ENCODE results near the gene ENOX1. TPM values are rescaled to one million over a fixed set of nuclear protein-coding genes. Genes with fewer than 3 reads are reported as not detected.

ENOX1 gene
- total and polyA plus RNA-seq, 4 donors = 0.33 to 7.7 (median 1.1) TPM

DNA sequence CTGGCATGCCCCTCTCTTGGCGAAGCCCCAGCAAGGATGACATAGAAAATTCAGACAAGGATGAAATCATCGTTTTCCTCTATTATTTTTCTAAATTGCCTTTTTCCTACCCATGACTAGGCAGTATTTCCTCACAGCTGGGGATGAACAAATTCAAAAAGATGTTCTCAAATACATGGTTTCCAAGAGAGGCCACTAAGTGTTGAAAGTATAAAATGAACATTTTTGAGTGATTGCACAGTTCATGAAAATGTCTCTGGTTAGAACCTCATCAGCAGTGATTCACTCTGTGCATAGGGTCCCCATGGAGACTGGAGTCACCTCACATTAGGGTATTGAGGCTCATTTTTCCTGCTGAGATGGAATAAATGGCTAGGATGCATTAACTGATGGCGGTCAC is 389.7 kb downstream of the ENOX1 start:
- H3K9ac ChIP-seq (ENCODE audit: insufficient read depth in 1 of 2, low read length in 2 of 2) = no peak overlapping the region
- H3K27ac ChIP-seq (ENCODE audit: low read depth in 1 of 2, low read length in 1 of 2) = no peak overlapping the region
- no peaks in the 10 kb centered on the region for H3K36me3 ChIP-seq (ENCODE audit: control insufficient read depth in 4 of 4, insufficient read depth in 4 of 4, low read length in 4 of 4)
- no peak overlapping the region for H3K4me3 ChIP-seq
- H3K27me3 ChIP-seq (ENCODE audit: control insufficient read depth in 3 of 3, insufficient read depth in 3 of 3, low read length in 2 of 3) = no peaks in the 10 kb centered on the region
- WGBS, 2 donors = 76 to 86% methylated on average over 3 of the region's 3 CpGs
- TF ChIP-seq, protein P1, sequence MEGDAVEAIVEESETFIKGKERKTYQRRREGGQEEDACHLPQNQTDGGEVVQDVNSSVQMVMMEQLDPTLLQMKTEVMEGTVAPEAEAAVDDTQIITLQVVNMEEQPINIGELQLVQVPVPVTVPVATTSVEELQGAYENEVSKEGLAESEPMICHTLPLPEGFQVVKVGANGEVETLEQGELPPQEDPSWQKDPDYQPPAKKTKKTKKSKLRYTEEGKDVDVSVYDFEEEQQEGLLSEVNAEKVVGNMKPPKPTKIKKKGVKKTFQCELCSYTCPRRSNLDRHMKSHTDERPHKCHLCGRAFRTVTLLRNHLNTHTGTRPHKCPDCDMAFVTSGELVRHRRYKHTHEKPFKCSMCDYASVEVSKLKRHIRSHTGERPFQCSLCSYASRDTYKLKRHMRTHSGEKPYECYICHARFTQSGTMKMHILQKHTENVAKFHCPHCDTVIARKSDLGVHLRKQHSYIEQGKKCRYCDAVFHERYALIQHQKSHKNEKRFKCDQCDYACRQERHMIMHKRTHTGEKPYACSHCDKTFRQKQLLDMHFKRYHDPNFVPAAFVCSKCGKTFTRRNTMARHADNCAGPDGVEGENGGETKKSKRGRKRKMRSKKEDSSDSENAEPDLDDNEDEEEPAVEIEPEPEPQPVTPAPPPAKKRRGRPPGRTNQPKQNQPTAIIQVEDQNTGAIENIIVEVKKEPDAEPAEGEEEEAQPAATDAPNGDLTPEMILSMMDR (IDR thresholded peaks at IDR 0.05; ENCODE audit: control extremely low read depth, extremely low read depth) = no peak
- H3K4me1 ChIP-seq (ENCODE audit: control insufficient read depth in 5 of 5, insufficient read depth in 5 of 5, low read length in 5 of 5) = no peaks in the 10 kb centered on the region
- DNase-seq (no peak), ATAC-seq (ENCODE audit: insufficient read depth, low FRiP score) (no peak)
- H3K9me3 ChIP-seq (ENCODE audit: control insufficient read depth in 4 of 4, insufficient read depth in 3 of 4, low read length in 3 of 4) = peaks cover 0 to 2% (median 0%) of the 10 kb centered on the region in 4 donors

DNA sequence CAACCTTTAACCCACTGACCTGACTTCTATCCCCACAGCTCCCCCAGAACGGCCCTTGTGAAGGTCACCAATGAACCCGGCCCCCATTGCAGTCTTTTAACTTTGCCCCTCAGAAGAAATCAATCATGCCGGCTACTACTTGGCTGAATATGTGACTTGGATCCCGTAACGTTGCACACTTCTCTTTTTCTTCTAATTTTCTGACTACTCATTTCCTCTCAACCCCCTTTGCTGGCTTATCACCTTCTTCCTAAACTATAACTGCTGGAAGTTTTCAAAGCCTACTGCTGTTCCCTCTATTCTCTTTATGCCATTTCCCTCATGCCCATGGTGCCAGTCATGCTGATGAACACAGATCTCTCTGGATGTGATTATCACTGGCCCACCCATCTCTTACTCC is 395.7 kb downstream of the ENOX1 start:
- Histone ChIP-seq H3K4me3 (no peak overlapping the region), H3K9ac (ENCODE audit: insufficient read depth in 1 of 2, low read length in 2 of 2) (no peak overlapping the region)

DNA sequence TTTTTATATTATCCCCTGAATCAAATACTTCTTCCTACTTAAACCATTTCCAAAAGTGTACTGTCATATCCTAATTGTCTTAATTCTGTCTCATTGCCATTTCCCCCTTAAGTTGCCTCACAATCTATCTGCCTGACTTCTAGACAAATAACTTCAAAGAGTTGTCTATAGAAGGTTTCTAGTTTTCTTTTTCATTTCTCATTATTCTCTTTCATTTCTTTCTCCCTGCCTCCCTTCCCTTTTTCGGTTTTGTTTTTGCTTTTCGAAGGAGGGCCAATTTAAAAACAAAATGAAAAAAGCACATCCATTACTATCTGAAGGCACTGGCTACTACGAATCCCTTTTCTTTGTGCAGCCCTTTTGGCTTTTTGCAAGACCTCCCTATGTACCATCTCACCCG is 396.2 kb downstream of the ENOX1 start:
- Histone ChIP-seq H3K36me3 (ENCODE audit: control insufficient read depth in 4 of 4, insufficient read depth in 4 of 4, low read length in 4 of 4) (no peaks in the 10 kb centered on the region), H3K4me1 (ENCODE audit: control insufficient read depth in 5 of 5, insufficient read depth in 5 of 5, low read length in 5 of 5) (peaks cover 0 to 34% (median 5%) of the 10 kb centered on the region in 5 donors), H3K9me3 (ENCODE audit: control insufficient read depth in 4 of 4, insufficient read depth in 3 of 4, low read length in 3 of 4) (no peaks in the 10 kb centered on the region), H3K9ac (ENCODE audit: insufficient read depth in 1 of 2, low read length in 2 of 2) (no peak overlapping the region), H3K27ac (ENCODE audit: low read depth in 1 of 2, low read length in 1 of 2) (no peak overlapping the region), H3K4me3 (no peak overlapping the region), H3K27me3 (ENCODE audit: control insufficient read depth in 3 of 3, insufficient read depth in 3 of 3, low read length in 2 of 3) (no peaks in the 10 kb centered on the region)
- no peak for ATAC-seq (ENCODE audit: insufficient read depth, low FRiP score)
- TF ChIP-seq, protein P1 (IDR thresholded peaks at IDR 0.05; ENCODE audit: control extremely low read depth, extremely low read depth) = no peak
- WGBS, 2 donors = 43 to 67% methylated on average over 4 of the region's 4 CpGs
- no peak for DNase-seq

More for the DNA sequence above, 395.7 kb downstream of the ENOX1 start:
- no peaks in the 10 kb centered on the region for H3K9me3 ChIP-seq (ENCODE audit: control insufficient read depth in 4 of 4, insufficient read depth in 3 of 4, low read length in 3 of 4)
- ATAC-seq (ENCODE audit: insufficient read depth, low FRiP score) (no peak), DNase-seq (no peak)
- H3K27me3 ChIP-seq (ENCODE audit: control insufficient read depth in 3 of 3, insufficient read depth in 3 of 3, low read length in 2 of 3) = no peaks in the 10 kb centered on the region
- H3K4me1 ChIP-seq (ENCODE audit: control insufficient read depth in 5 of 5, insufficient read depth in 5 of 5, low read length in 5 of 5) = peaks cover 0 to 34% (median 5%) of the 10 kb centered on the region in 5 donors
- H3K36me3 ChIP-seq (ENCODE audit: control insufficient read depth in 4 of 4, insufficient read depth in 4 of 4, low read length in 4 of 4) = no peaks in the 10 kb centered on the region
- TF ChIP-seq, protein P1 (IDR thresholded peaks at IDR 0.05; ENCODE audit: control extremely low read depth, extremely low read depth) = no peak
- no peak overlapping the region for H3K27ac ChIP-seq (ENCODE audit: low read depth in 1 of 2, low read length in 1 of 2)
- WGBS, 2 donors = 22 to 49% methylated on average over 5 of the region's 5 CpGs

DNA sequence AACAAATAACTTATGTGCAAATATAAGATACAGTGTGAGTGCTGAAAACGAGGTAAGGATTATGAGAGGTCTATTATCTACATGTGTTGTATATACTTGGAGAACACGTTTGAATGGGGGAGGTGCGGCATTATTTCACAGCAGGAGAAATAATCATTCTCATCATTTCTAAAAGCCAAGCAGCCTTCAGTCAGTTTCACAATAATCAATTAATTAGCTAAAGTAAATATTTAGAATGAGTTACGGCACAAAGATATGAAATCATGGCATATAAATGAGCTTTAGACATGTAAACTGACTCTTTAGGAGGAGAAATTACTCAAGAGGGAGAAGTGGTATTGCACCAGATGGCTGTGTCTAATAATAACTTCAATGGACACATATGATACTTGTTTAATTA is 396.8 kb downstream of the ENOX1 start:
- TF ChIP-seq, protein P1 (IDR thresholded peaks at IDR 0.05; ENCODE audit: control extremely low read depth, extremely low read depth) = no peak
- ATAC-seq (ENCODE audit: insufficient read depth, low FRiP score) (no peak), DNase-seq (peak in 2 of 3 donors; percentile 58 to 83)
- Histone ChIP-seq H3K27ac (ENCODE audit: low read depth in 1 of 2, low read length in 1 of 2) (no peak overlapping the region), H3K9me3 (ENCODE audit: control insufficient read depth in 4 of 4, insufficient read depth in 3 of 4, low read length in 3 of 4) (no peaks in the 10 kb centered on the region), H3K27me3 (ENCODE audit: control insufficient read depth in 3 of 3, insufficient read depth in 3 of 3, low read length in 2 of 3) (no peaks in the 10 kb centered on the region), H3K4me3 (no peak overlapping the region), H3K9ac (ENCODE audit: insufficient read depth in 1 of 2, low read length in 2 of 2) (no peak overlapping the region), H3K4me1 (ENCODE audit: control insufficient read depth in 5 of 5, insufficient read depth in 5 of 5, low read length in 5 of 5) (peaks cover 0 to 34% (median 5%) of the 10 kb centered on the region in 5 donors), H3K36me3 (ENCODE audit: control insufficient read depth in 4 of 4, insufficient read depth in 4 of 4, low read length in 4 of 4) (no peaks in the 10 kb centered on the region)
- WGBS, 2 donors = 47 to 53% methylated on average over 4 of the region's 4 CpGs
